OCI-LY7 (cell line): Measurements from ENCODE around the gene RFX8. TPM values are rescaled to one million over a fixed set of nuclear protein-coding genes. Genes with fewer than 3 reads are reported as not detected.

Source experiments
- BruUV-seq: library from RNA; stranded (reverse); fragments of 400-500 nt; replicated peaks from 2 replicates; lab custom pipeline; 2021; lab: Mats Ljungman, UMichigan
- CTCF ChIA-PET: fragments of 300-600 bp; sonication (Branson Sonifier 250); formaldehyde crosslinking; loops from one replicate; lab custom pipeline; 2022; ENCODE audit warnings: antibody characterized with exemption; ENCODE audit not compliant: unreplicated experiment; lab: Charles Lee
- POLR2A ChIA-PET: fragments of 300-600 bp; sonication (Branson Sonifier 250); formaldehyde crosslinking; loops from one replicate; lab custom pipeline; 2022; ENCODE audit warnings: antibody characterized with exemption; lab: Charles Lee
- DNase-seq: peaks from one replicate; pipeline ENCODE4 v3.0.0-alpha.2; 2015; ENCODE audit warnings: low spot score
- H2AFZ ChIP-seq: fragments of 200-600 bp; sonication (generic), shearing (Covaris generic); 2 replicates; pipeline ENCODE4 v1.6.1; 2014; ENCODE audit warnings: mild to moderate bottlenecking, antibody characterized with exemption, low read length, moderate library complexity
- H3K27ac ChIP-seq: fragments of 200-600 bp; sonication (generic); 2 replicates; pipeline ENCODE4 v1.5.1; 2014; ENCODE audit warnings: mixed run types, low read depth, mild to moderate bottlenecking, moderate library complexity, low read length, inconsistent platforms; ENCODE audit not compliant: poor library complexity, severe bottlenecking
- H3K36me3 ChIP-seq: fragments of 200-600 bp; sonication (generic); 2 replicates; pipeline ENCODE4 v1.6.1; 2014; ENCODE audit warnings: mild to moderate bottlenecking, antibody characterized with exemption, low read length, moderate library complexity, mixed read lengths; ENCODE audit not compliant: insufficient read depth
- H3K4me1 ChIP-seq: fragments of 200-600 bp; sonication (generic); 2 replicates; pipeline ENCODE4 v1.5.1; 2014; ENCODE audit warnings: mild to moderate bottlenecking, low read length; ENCODE audit not compliant: insufficient read depth, poor library complexity, severe bottlenecking
- H3K4me2 ChIP-seq: fragments of 200-600 bp; sonication (generic); 2 replicates; pipeline ENCODE4 v1.6.1; 2014; ENCODE audit warnings: mild to moderate bottlenecking, low read length
- H3K4me3 ChIP-seq: fragments of 200-600 bp; sonication (generic); 2 replicates; pipeline ENCODE4 v1.5.1; 2014; ENCODE audit warnings: mild to moderate bottlenecking, low read depth, low read length; ENCODE audit not compliant: poor library complexity, severe bottlenecking
- H3K79me2 ChIP-seq: fragments of 200-600 bp; sonication (generic); 2 replicates; pipeline ENCODE4 v1.6.1; 2016; ENCODE audit warnings: low read depth, mild to moderate bottlenecking, low read length, moderate library complexity, mixed read lengths; ENCODE audit not compliant: insufficient read depth
- H3K9me2 ChIP-seq: fragments of 200-600 bp; sonication (generic); 2 replicates; pipeline ENCODE4 v1.6.1; 2016; ENCODE audit warnings: mild to moderate bottlenecking, low read length, mixed read lengths; ENCODE audit not compliant: insufficient read depth
- H3K9me3 ChIP-seq: fragments of 200-600 bp; sonication (generic); 2 replicates; pipeline ENCODE4 v1.6.1; 2014; ENCODE audit warnings: mild to moderate bottlenecking, mixed run types, low read length, mixed read lengths
- H4K20me1 ChIP-seq: fragments of 200-600 bp; sonication (generic); 2 replicates; pipeline ENCODE4 v1.6.1; 2014; ENCODE audit warnings: mild to moderate bottlenecking, antibody characterized with exemption, low read length, moderate library complexity, mixed read lengths; ENCODE audit not compliant: insufficient read depth
- EZH2phosphoT487 ChIP-seq: fragments of 200-600 bp; sonication (generic); IDR thresholded peaks from 2 replicates; pipeline ENCODE4 v1.6.1; 2018; ENCODE audit warnings: low read depth, borderline replicate concordance, mild to moderate bottlenecking, mixed run types, antibody characterized with exemption, low read length, moderate library complexity, mixed read lengths
- intact Hi-C: fragments of 100-400 bp; cut with micrococcal nuclease; formaldehyde crosslinking; loops from one replicate; pipeline ENCODE4 v1.10.0; 2022; ENCODE audit not compliant: unreplicated experiment
- total RNA-seq, 2 experiments: library from RNA; depleted of rRNA in 1 of 2; stranded (reverse); fragments of >200 nt in 1 of 2; shearing (Covaris generic) in 1 of 2; gene quantifications; 2 replicates each; pipeline ENCODE4 v1.2.3, GENCODE V29; 2014 to 2022
- TF ChIP-seq, protein P1 (sequence below): fragments of 200-600 bp; sonication (generic); conservative IDR thresholded peaks from 2 replicates; pipeline ENCODE4 v1.5.1; 2014; ENCODE audit warnings: mild to moderate bottlenecking, antibody characterized with exemption, low read length, moderate library complexity, mixed read lengths

Gene RFX8
- total RNA-seq, 2 experiments from 2014 or later: not detected

DNA sequence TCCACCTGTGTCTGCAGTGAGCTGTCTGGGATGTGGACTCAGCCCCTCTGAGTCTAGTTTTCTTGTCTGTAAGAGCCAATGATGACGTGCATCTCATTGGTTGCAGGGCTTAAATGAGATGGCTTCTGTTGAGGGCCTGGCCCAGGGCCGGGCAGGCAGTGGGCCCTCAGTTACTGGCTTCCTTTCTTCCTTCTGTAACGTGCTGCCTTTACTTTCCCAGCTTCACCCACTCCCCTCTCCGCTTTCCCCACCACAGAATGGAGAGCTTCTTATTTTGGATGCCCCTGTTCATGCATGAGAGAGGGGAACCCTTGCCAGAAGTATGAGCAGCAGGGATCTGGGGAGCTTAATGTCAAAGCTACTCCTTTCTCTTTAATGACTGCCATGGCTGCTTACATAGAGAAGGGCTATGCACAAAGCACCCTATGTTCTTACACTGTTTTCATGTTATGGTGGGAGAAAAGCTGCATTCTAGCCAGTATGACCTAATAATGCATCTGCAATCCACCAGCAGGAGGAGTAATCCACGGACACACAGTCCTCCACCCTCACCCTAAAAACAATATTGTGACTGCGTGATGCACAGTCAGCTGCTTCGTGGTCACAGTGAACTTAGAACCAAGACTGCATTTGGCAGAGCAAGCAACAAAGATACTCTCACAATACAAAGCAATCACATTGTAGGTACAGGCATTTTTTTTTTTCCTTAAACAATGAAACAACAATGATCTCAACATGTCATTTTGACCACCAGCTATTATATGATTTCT lies 124.8 kb downstream of the RFX8 start:
- no peaks in the 10 kb centered on the region for H3K4me1 ChIP-seq
- H3K4me3 ChIP-seq: no peak overlapping the region
- H3K9me3 ChIP-seq: no peaks in the 10 kb centered on the region
- ChIA-PET CTCF (no interaction called here), POLR2A (interaction anchor here (0.6 to 1.2 kb wide), 2 partner anchors 28 to 902 kb away, joined by 3 to 4 read pairs; no protein-coding TSS in a partner anchor)
- H4K20me1 ChIP-seq: no peaks in the 10 kb centered on the region; the same call in 1 of the 2 replicates
- TF ChIP-seq EZH2phosphoT487: no peak
- TF ChIP-seq, protein P1, sequence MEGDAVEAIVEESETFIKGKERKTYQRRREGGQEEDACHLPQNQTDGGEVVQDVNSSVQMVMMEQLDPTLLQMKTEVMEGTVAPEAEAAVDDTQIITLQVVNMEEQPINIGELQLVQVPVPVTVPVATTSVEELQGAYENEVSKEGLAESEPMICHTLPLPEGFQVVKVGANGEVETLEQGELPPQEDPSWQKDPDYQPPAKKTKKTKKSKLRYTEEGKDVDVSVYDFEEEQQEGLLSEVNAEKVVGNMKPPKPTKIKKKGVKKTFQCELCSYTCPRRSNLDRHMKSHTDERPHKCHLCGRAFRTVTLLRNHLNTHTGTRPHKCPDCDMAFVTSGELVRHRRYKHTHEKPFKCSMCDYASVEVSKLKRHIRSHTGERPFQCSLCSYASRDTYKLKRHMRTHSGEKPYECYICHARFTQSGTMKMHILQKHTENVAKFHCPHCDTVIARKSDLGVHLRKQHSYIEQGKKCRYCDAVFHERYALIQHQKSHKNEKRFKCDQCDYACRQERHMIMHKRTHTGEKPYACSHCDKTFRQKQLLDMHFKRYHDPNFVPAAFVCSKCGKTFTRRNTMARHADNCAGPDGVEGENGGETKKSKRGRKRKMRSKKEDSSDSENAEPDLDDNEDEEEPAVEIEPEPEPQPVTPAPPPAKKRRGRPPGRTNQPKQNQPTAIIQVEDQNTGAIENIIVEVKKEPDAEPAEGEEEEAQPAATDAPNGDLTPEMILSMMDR: no peak
- no peaks in the 10 kb centered on the region for H3K79me2 ChIP-seq
- no peaks in the 10 kb centered on the region for H3K9me2 ChIP-seq
- no peaks in the 10 kb centered on the region for H3K36me3 ChIP-seq
- H3K27ac ChIP-seq: no peak overlapping the region
- no peak overlapping the region for H3K4me2 ChIP-seq
- intact Hi-C loops: loop anchor here (10.0 kb wide), 1 partner anchor 485 kb away; no protein-coding TSS in a partner anchor
- H2AFZ ChIP-seq: no peak overlapping the region
- DNase-seq: no peak
- no TSS peak for BruUV-seq

DNA sequence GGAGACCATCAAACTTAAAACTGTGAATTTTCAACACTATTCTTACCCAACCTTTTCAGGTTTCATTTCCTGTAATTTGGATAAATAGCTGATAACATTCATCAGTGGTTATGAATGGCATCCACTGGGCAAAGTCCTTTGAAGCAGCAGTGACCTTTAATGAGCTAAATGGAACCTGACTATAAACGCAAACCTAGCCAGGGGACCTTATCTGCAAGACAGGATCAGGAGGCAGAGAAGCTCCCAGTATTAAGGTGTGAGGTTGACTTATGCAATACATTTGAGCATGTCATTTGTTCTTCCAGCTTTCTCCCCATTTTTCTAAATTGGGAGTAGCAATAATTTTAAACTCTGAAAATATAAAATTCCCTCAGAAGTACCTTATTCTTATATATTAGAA lies 126.0 kb downstream of the RFX8 start:
- Histone ChIP-seq H3K36me3 (no peaks in the 10 kb centered on the region), H3K4me2 (no peak overlapping the region), H3K9me2 (no peaks in the 10 kb centered on the region), H2AFZ (no peak overlapping the region), H3K27ac (no peak overlapping the region), H3K4me1 (no peaks in the 10 kb centered on the region), H3K9me3 (no peaks in the 10 kb centered on the region), H4K20me1 (no peaks in the 10 kb centered on the region; the same call in 1 of the 2 replicates), H3K4me3 (no peak overlapping the region), H3K79me2 (no peaks in the 10 kb centered on the region)
- BruUV-seq: no TSS peak
- CTCF ChIA-PET: no interaction called here
- intact Hi-C loops: loop anchor here (10.0 kb wide), 1 partner anchor 486 kb away; no protein-coding TSS in a partner anchor
- no peak for TF ChIP-seq EZH2phosphoT487
- TF ChIP-seq, protein P1: no peak
- no peak for DNase-seq
- POLR2A ChIA-PET: interaction anchor here (0.8 kb wide), 1 partner anchor 41 kb away, joined by 3 read pairs; no protein-coding TSS in a partner anchor

Other genes with a start within 250 kb of the RFX8 start
- 45.7 and 55.5 TPM in 2 replicates for gene CNOT11, start 222.2 kb downstream of the RFX8 start, total RNA-seq (2014; rRNA removed; shearing (Covaris generic))
- 71.9 and 75.6 TPM in 2 replicates for gene CNOT11, start 222.2 kb downstream of the RFX8 start, total RNA-seq (2022)
- gene RNF149, start 166.4 kb downstream of the RFX8 start, total RNA-seq (2014; rRNA removed; shearing (Covaris generic)): 9.0 and 10.3 TPM in 2 replicates
- 16.5 and 17.9 TPM in 2 replicates for gene RNF149, start 166.4 kb downstream of the RFX8 start, total RNA-seq (2022)
- gene CREG2, start 87.6 kb downstream of the RFX8 start, total RNA-seq (2014; rRNA removed; shearing (Covaris generic)): not detected in 2 replicates
- gene CREG2, start 87.6 kb downstream of the RFX8 start, total RNA-seq (2022): not detected in 2 replicates
- gene MAP4K4, start 222.6 kb upstream of the RFX8 start, total RNA-seq (2014; rRNA removed; shearing (Covaris generic)): 67.2 and 74.0 TPM in 2 replicates
- gene MAP4K4, start 222.6 kb upstream of the RFX8 start, total RNA-seq (2022): 181 and 206 TPM in 2 replicates